Adrenal gland (tissue), 5 donors: ENCODE measurements around the gene GABPB1.

Source experiments
- POLR2A ChIP-seq, 2 donors: fragments of 450-650 bp; IDR thresholded peaks; one replicate each; pipeline ENCODE4 v1.6.1; 2017; ENCODE audit warnings: antibody characterized with exemption in 2 of 2, mild to moderate bottlenecking in 2 of 2, moderate library complexity in 1 of 2
- TF ChIP-seq, protein P1 (sequence below), 6 experiments: fragments of 450-650 bp in 4 of 6; fragments of 200-600 bp in 2 of 6; sonication (generic) in 1 of 6; IDR thresholded peaks; 1 replicate in 5 of 6; 2 replicates in 1 of 6; pipeline versions ENCODE4 v1.5.1 to v1.8.0; 2016 to 2021; ENCODE audit warnings: antibody characterized with exemption in 6 of 6, mild to moderate bottlenecking in 2 of 6, moderate library complexity in 1 of 6
- donor health status: DM: no; HTN: no; CAD: no.

DNA sequence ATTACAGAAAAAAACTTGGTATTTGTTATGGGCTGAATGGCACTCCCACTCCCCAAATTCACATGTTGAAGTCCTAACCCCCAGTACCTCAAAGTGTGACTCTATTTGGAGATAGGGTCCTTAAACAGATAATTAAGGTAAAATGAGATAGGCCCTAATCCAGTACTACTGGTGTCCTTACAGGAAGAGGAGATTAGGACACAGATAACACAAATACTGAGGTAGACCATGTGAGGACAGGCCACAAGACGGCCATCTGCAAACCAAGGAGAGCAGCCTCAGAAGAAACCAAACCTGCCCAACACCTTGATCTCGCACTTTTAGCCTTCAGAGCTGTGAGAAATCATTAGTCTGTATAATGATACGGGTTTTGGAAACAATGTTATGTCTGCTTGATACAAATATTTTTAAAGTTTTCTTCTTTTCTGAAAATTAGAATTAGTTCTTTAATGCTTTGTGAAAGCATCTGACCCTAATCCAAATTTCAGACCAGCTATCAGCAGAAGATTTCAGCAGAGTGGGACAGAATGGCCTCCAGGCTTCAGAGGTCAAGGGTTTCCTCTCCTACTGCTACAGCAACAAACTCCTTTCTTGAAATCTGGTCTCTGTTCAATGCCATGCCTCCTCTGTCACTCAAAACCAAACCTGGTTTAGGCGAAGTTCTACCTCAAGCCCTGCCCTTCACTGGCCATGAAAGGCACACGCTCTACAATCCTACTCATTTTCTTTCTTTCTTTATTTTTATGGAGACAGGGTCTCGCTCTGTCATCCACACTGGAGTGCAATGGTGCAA is 67.5 kb downstream of the GABPB1 start:
- TF ChIP-seq, protein P1, sequence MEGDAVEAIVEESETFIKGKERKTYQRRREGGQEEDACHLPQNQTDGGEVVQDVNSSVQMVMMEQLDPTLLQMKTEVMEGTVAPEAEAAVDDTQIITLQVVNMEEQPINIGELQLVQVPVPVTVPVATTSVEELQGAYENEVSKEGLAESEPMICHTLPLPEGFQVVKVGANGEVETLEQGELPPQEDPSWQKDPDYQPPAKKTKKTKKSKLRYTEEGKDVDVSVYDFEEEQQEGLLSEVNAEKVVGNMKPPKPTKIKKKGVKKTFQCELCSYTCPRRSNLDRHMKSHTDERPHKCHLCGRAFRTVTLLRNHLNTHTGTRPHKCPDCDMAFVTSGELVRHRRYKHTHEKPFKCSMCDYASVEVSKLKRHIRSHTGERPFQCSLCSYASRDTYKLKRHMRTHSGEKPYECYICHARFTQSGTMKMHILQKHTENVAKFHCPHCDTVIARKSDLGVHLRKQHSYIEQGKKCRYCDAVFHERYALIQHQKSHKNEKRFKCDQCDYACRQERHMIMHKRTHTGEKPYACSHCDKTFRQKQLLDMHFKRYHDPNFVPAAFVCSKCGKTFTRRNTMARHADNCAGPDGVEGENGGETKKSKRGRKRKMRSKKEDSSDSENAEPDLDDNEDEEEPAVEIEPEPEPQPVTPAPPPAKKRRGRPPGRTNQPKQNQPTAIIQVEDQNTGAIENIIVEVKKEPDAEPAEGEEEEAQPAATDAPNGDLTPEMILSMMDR (IDR thresholded peaks at IDR 0.05) = no peak
- TF ChIP-seq POLR2A (IDR thresholded peaks at IDR 0.05) = no peak
